K562 (cell line): ENCODE measurements around the gene ZSWIM7. TPM values are rescaled to one million over a fixed set of nuclear protein-coding genes. Genes with fewer than 3 reads are reported as not detected.

Experiments used
- ATAC-seq: fragments of 200-7000 bp; cut with Tn5 transposase; 3 replicates; pipeline ENCODE4 v1.9.1; 2020; ENCODE audit warnings: moderate library complexity
- BruUV-seq: library from RNA; stranded (reverse); fragments of 400-500 nt; replicated peaks from 2 replicates; lab custom pipeline; 2021; lab: Mats Ljungman, UMichigan
- CTCF ChIA-PET: fragments of 300-600 bp; formaldehyde crosslinking; extraction: SDS; loops from one replicate; lab custom pipeline; 2021; ENCODE audit warnings: low intra/inter-chr PET ratio; lab: Yijun Ruan, JAX
- POLR2A ChIA-PET: fragments of 300-600, 350-650 bp; sonication (Branson Sonifier 250); formaldehyde crosslinking; extraction: SDS; loops from one replicate; lab custom pipeline; 2021; ENCODE audit warnings: antibody characterized with exemption, inconsistent platforms; lab: Yijun Ruan, JAX
- DNase-seq, 4 experiments: peaks; one replicate each; pipeline versions ENCODE4 v3.0.0 to v3.0.0-alpha.2; 2011 to 2018; ENCODE audit warnings: low spot score in 3 of 4, mixed read lengths in 3 of 4; ENCODE audit errors: extremely low read depth in 1 of 4
- FAIRE-seq: peaks from 2 replicates; lab custom pipeline; 2011; peaks lifted over from hg19 to GRCh38; lab: Jason Lieb, UNC
- H2AFZ ChIP-seq: 2 replicates; pipeline ENCODE4 v1.6.0; 2011; ENCODE audit warnings: low read depth, low read length, control low read depth, inconsistent platforms
- H3K27ac ChIP-seq: fragments of 200-600 bp; 3 replicates; pipeline ENCODE4 v1.8.0; 2011; ENCODE audit warnings: low read depth, mild to moderate bottlenecking, control low read depth, inconsistent platforms, low read length, moderate library complexity, mixed read lengths; ENCODE audit errors: extremely low read depth
- H3K27me3 ChIP-seq, 2 experiments: fragments of 300-600 bp in 1 of 2; 2 replicates in 1 of 2; 3 replicates in 1 of 2; pipeline versions ENCODE4 v1.6.0 to v1.8.0; 2011; ENCODE audit warnings: inconsistent platforms in 2 of 2, low read length in 2 of 2, mild to moderate bottlenecking in 1 of 2, mixed read lengths in 1 of 2, moderate library complexity in 1 of 2; ENCODE audit not compliant: control insufficient read depth in 2 of 2, insufficient read depth in 2 of 2
- H3K36me3 ChIP-seq: fragments of 300-600 bp; 3 replicates; pipeline ENCODE4 v1.8.0; 2011; ENCODE audit warnings: mild to moderate bottlenecking, low read length, inconsistent platforms; ENCODE audit not compliant: control insufficient read depth, insufficient read depth
- H3K4me1 ChIP-seq, 2 experiments: fragments of 200-600 bp in 1 of 2; replicated peaks in 1 of 2; 2 replicates in 1 of 2; 3 replicates in 1 of 2; pipeline versions ENCODE4 v1.5.1 to v1.8.0; 2011; ENCODE audit warnings: inconsistent platforms in 2 of 2, low read length in 2 of 2, mild to moderate bottlenecking in 1 of 2, mixed read lengths in 1 of 2, moderate library complexity in 1 of 2; ENCODE audit not compliant: control insufficient read depth in 2 of 2, insufficient read depth in 2 of 2
- H3K4me2 ChIP-seq: 2 replicates; pipeline ENCODE4 v1.6.1; 2011; ENCODE audit warnings: low read length, control low read depth, inconsistent platforms, mixed read lengths; ENCODE audit not compliant: insufficient read depth
- H3K4me3 ChIP-seq: fragments of 200-600 bp; sonication (generic), shearing (Covaris generic); 2 replicates; pipeline ENCODE4 v1.5.1; 2016; ENCODE audit warnings: control low read depth, inconsistent platforms
- H3K79me2 ChIP-seq: fragments of 200-600 bp; 3 replicates; pipeline ENCODE4 v1.8.0; 2011; ENCODE audit warnings: low read length, inconsistent platforms; ENCODE audit not compliant: control insufficient read depth, insufficient read depth
- H3K9ac ChIP-seq, 2 experiments: 2 replicates each; pipeline versions ENCODE4 v1.6.0 to v1.6.1; 2011; ENCODE audit warnings: low read depth in 2 of 2, low read length in 2 of 2, control low read depth in 1 of 2, inconsistent platforms in 1 of 2, mild to moderate bottlenecking in 1 of 2, mixed read lengths in 1 of 2; ENCODE audit not compliant: insufficient read depth in 1 of 2
- H3K9me1 ChIP-seq: one replicate; pipeline ENCODE4 v1.6.0; 2011; ENCODE audit warnings: inconsistent platforms, mild to moderate bottlenecking, low read length, moderate library complexity; ENCODE audit not compliant: control insufficient read depth, insufficient read depth
- H3K9me3 ChIP-seq: replicated peaks from 2 replicates; pipeline ENCODE4 v1.5.1; 2011; ENCODE audit warnings: low read depth, low read length, inconsistent platforms; ENCODE audit not compliant: control insufficient read depth, insufficient read depth
- H4K20me1 ChIP-seq: replicated peaks from 2 replicates; pipeline ENCODE4 v1.6.1; 2011; ENCODE audit warnings: low read length, inconsistent platforms, mixed read lengths; ENCODE audit not compliant: control insufficient read depth, insufficient read depth
- CBX8 ChIP-seq: fragments of 200-600 bp; sonication (generic); IDR thresholded peaks from 2 replicates; pipeline ENCODE4 v1.6.1; 2012; ENCODE audit warnings: borderline replicate concordance, mixed run types, low read depth, mild to moderate bottlenecking, moderate library complexity, mixed read lengths, low read length, control low read depth, inconsistent platforms; ENCODE audit not compliant: poor library complexity, severe bottlenecking; ENCODE audit errors: extremely low read depth
- EP400 ChIP-seq: fragments of 450-650 bp; IDR thresholded peaks from 2 replicates; pipeline ENCODE4 v1.6.1; 2017; ENCODE audit warnings: antibody characterized with exemption, mild to moderate bottlenecking, moderate library complexity
- NR2F6 ChIP-seq: fragments of 450-650 bp; formaldehyde crosslinking; IDR thresholded peaks from 2 replicates; pipeline ENCODE4 v1.4.0; 2020; ENCODE audit warnings: mild to moderate bottlenecking
- NRF1 ChIP-seq, 2 experiments: fragments of 450-650 bp; IDR thresholded peaks in 1 of 2; conservative IDR thresholded peaks in 1 of 2; 2 replicates each; pipeline ENCODE4 v1.6.1; 2014; ENCODE audit warnings: mild to moderate bottlenecking in 2 of 2
- SMARCA5 ChIP-seq: fragments of 450-650 bp; IDR thresholded peaks from 2 replicates; pipeline ENCODE4 v1.6.1; 2016
- ZFX ChIP-seq: sonication (generic); formaldehyde crosslinking; IDR thresholded peaks from 2 replicates; pipeline ENCODE4 v1.8.0; 2022; ENCODE audit warnings: mild to moderate bottlenecking, missing genetic modification reagents, moderate library complexity
- ZNF263 ChIP-seq: sonication (generic); formaldehyde crosslinking; IDR thresholded peaks from 2 replicates; pipeline ENCODE4 v1.8.0; 2022; ENCODE audit warnings: mild to moderate bottlenecking, missing genetic modification reagents, borderline replicate concordance
- WGBS: fragments of 100-300 bp; shearing (Covaris generic); methylation state at CpG from one replicate; pipeline ENCODE4 v1.1.6; 2016; ENCODE audit warnings: low coverage, mixed read lengths; ENCODE audit not compliant: insufficient coverage; ENCODE audit errors: missing lambda C conversion rate; 5-methylcytosine and 5-hydroxymethylcytosine counted together
- in situ Hi-C: fragments of 300-500 bp; cut with MboI; formaldehyde crosslinking; loops from 4 replicates; pipeline ENCODE4 v1.15.0; 2018; ENCODE audit warnings: inconsistent platforms, mixed read lengths
- intact Hi-C: fragments of 100-400 bp; cut with micrococcal nuclease; formaldehyde crosslinking; loops from 2 replicates; pipeline ENCODE4 v1.14.2; 2022
- polyA plus RNA-seq, 8 experiments: library from polyadenylated mRNA; depleted of rRNA in 4 of 8; stranded (reverse) in 5 of 8; unstranded in 3 of 8; fragments of >200 nt; fragmentation: Nextera tagmentation in 2 of 8; fragmentation: Illumina TruSeq in 1 of 8; extraction: Ambion mirVana in 2 of 8; extraction: Trizol in 1 of 8; gene quantifications; 2 replicates each; pipeline versions ENCODE4 v1.2.1 to v1.2.3, GENCODE V29; 2011 to 2014; ENCODE audit warnings: inconsistent platforms in 1 of 8, missing spikeins in 1 of 8
- total RNA-seq, 7 experiments: library from RNA; depleted of rRNA in 6 of 7; stranded (reverse); fragments of >200 nt in 6 of 7; fragmentation: Illumina TruSeq in 2 of 7; extraction: Trizol in 2 of 7; gene quantifications; 2 replicates each; pipeline versions ENCODE4 v1.2.1 to v1.2.3, GENCODE V29; 2011 to 2021; ENCODE audit warnings: low replicate concordance in 1 of 7
- TF ChIP-seq, protein P1 (sequence below): fragments of 450-650 bp; IDR thresholded peaks from 2 replicates; pipeline ENCODE4 v1.6.1; 2017; ENCODE audit warnings: antibody characterized with exemption

Gene ZSWIM7
- total and polyA plus RNA-seq, 9 of the 15 experiments (the other 6 are each of a cell fraction or from before 2014, with no cell fraction given): 5.9 to 18.7 (median 9.5) TPM

DNA sequence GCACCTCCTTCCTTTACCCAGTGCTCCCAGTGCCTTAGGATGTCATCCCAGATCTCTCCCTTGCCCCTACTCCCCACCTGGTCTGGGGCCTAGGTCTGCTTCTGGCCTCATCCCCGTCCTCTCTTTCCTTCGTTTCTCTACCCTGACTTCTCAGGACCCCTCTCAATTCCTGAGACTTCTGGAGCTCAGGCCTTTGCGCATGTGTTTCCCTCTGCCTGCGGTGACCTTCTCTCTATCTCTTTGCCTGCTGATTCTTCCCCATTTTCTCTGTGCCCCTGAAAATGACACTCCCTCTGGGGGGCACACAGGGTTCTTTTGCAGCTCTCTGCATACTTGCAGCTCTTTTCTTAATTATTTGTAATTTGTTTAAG lies 41.0 kb downstream of the ZSWIM7 start:
- in situ Hi-C loops (loop anchor here (25.0 kb wide), 1 partner anchor 696 kb away; the partner anchor contains the start of gene PMP22), intact Hi-C loops (no loop called here)
- WGBS: 15% methylated on average over 2 of the region's 4 CpGs
- H3K36me3 ChIP-seq: no peaks in the 10 kb centered on the region; the same call in 2 of the 3 replicates
- POLR2A ChIA-PET: interaction anchor here (0.9 to 1.3 kb wide), 6 partner anchors 9 to 16 kb away, joined by 3 to 8 read pairs (median 4); partner anchors contain the start of gene ADORA2B
- TF ChIP-seq CBX8 (no peak), NR2F6 (CRISPR knock-in tag) (no peak), EP400 (0 out of 2 replicates have a peak, but pooled peaks have one; percentile 2), ZNF263 (CRISPR knock-in tag) (peak; percentile 55; the same call in 1 of the 2 replicates), NRF1 (conservative IDR thresholded peaks at IDR 0.05 in 1 of 2, IDR thresholded peaks at IDR 0.05 in 1 of 2) (peak; percentile 63 to 70), SMARCA5 (peak; percentile 21; the same call in 1 of the 2 replicates), ZFX (peak; percentile 49)
- TF ChIP-seq, protein P1, sequence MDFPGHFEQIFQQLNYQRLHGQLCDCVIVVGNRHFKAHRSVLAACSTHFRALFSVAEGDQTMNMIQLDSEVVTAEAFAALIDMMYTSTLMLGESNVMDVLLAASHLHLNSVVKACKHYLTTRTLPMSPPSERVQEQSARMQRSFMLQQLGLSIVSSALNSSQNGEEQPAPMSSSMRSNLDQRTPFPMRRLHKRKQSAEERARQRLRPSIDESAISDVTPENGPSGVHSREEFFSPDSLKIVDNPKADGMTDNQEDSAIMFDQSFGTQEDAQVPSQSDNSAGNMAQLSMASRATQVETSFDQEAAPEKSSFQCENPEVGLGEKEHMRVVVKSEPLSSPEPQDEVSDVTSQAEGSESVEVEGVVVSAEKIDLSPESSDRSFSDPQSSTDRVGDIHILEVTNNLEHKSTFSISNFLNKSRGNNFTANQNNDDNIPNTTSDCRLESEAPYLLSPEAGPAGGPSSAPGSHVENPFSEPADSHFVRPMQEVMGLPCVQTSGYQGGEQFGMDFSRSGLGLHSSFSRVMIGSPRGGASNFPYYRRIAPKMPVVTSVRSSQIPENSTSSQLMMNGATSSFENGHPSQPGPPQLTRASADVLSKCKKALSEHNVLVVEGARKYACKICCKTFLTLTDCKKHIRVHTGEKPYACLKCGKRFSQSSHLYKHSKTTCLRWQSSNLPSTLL: 0 out of 2 replicates have a peak, but pooled peaks have one; percentile 14
- no peak overlapping the region for H3K4me3 ChIP-seq
- peak overlapping the region; percentile 89 for H3K27ac ChIP-seq
- no peaks in the 10 kb centered on the region for H4K20me1 ChIP-seq
- peak; percentile 14 for ATAC-seq
- H3K27me3 ChIP-seq: no peaks in the 10 kb centered on the region
- no TSS peak for BruUV-seq
- no peak for DNase-seq
- no peaks in the 10 kb centered on the region for H3K9me1 ChIP-seq
- H3K4me2 ChIP-seq: peak overlapping the region; percentile 52
- H3K9me3 ChIP-seq: no peaks in the 10 kb centered on the region
- H3K9ac ChIP-seq: peak overlapping the region; percentile 4 to 42; a peak in 3 of 4 replicates
- no peak for FAIRE-seq
- peaks cover 28 to 37% of the 10 kb centered on the region in 2 experiments for H3K4me1 ChIP-seq
- H2AFZ ChIP-seq: no peak overlapping the region
- CTCF ChIA-PET: no interaction called here
- H3K79me2 ChIP-seq: peaks cover 53% of the 10 kb centered on the region
